ENCODE results near the gene MAPKAP1.

- TF ChIP-seq POLR2AphosphoS5 (IDR thresholded peaks at IDR 0.05) (no peak), POLR2A (IDR thresholded peaks at IDR 0.05) (no peak), EP300 (IDR thresholded peaks at IDR 0.05) (no peak)
- TF ChIP-seq, protein P1, sequence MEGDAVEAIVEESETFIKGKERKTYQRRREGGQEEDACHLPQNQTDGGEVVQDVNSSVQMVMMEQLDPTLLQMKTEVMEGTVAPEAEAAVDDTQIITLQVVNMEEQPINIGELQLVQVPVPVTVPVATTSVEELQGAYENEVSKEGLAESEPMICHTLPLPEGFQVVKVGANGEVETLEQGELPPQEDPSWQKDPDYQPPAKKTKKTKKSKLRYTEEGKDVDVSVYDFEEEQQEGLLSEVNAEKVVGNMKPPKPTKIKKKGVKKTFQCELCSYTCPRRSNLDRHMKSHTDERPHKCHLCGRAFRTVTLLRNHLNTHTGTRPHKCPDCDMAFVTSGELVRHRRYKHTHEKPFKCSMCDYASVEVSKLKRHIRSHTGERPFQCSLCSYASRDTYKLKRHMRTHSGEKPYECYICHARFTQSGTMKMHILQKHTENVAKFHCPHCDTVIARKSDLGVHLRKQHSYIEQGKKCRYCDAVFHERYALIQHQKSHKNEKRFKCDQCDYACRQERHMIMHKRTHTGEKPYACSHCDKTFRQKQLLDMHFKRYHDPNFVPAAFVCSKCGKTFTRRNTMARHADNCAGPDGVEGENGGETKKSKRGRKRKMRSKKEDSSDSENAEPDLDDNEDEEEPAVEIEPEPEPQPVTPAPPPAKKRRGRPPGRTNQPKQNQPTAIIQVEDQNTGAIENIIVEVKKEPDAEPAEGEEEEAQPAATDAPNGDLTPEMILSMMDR (IDR thresholded peaks at IDR 0.05) = no peak
Measured at GRCh38 chr9:125513668-125514413, 193.2 kb downstream of the MAPKAP1 start.
